ENCODE data around the gene SLC44A2.

Gene SLC44A2

GRCh38 chr19:10617409-10618121 lies 7.8 kb upstream of the SLC44A2 start:
- DNase-seq, result no peak

- DNase-seq, result no peak
These were observed 6.5 kb upstream of the SLC44A2 start for GRCh38 chr19:10618846-10619245.

- DNase-seq, result no peak
These were observed 4.6 kb upstream of the SLC44A2 start for GRCh38 chr19:10620786-10621185.

- DNase-seq, result no peak
These were observed 3.4 kb upstream of the SLC44A2 start for GRCh38 chr19:10621966-10622365.

DNA sequence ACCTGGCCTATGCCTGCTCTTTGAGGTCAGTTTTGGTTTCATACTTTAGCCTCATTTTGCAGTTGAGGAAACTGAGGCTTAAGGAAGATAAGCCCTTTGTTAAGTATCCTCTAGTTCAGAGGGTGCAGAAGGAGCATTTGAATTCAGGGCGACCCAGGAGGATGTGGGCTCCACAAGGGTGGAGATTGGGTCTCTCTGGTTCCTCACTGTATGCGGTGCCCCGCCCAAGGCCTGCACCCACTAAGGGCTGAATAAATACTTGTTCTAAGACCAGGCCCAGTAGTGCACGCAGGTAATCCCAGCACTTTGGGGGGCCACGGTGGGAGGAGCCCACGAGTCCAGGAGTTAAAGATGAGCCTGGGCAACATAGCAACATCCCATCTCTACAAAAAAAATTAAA lies 768 bp upstream of the SLC44A2 start:
- no peak for DNase-seq

- DNase-seq, result no peak
These were observed 397 bp downstream of the SLC44A2 start for GRCh38 chr19:10625762-10626138.

GRCh38 chr19:10631874-10632273 lies 6.5 kb downstream of the SLC44A2 start:
- no peak for DNase-seq

GRCh38 chr19:10634430-10634829 lies 9.1 kb downstream of the SLC44A2 start:
- no peak for DNase-seq

- DNase-seq, result no peak
These were observed 9.6 kb downstream of the SLC44A2 start for GRCh38 chr19:10634963-10635362.

DNA sequence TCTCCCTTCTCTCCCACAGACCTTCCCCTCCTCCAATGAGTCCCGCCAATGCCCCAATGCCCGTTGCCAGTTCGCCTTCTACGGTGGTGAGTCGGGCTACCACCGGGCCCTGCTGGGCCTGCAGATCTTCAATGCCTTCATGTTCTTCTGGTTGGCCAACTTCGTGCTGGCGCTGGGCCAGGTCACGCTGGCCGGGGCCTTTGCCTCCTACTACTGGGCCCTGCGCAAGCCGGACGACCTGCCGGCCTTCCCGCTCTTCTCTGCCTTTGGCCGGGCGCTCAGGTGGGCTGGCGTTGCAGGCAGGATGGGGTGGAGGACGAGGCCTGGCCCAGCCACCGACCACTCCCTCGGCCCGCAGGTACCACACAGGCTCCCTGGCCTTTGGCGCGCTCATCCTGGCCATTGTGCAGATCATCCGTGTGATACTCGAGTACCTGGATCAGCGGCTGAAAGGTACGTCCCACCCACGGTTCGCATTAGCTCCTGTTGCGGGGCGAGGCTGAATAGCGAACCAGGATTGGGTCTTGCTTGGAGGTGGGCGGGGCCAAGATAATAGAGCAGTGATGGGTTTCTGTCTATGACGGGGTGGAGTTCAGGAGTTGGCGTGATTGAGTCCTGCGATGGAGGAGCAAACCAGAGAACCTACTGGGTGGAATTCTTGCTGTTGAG lies 11.1 kb downstream of the SLC44A2 start:
- DNase-seq, result no peak

DNA sequence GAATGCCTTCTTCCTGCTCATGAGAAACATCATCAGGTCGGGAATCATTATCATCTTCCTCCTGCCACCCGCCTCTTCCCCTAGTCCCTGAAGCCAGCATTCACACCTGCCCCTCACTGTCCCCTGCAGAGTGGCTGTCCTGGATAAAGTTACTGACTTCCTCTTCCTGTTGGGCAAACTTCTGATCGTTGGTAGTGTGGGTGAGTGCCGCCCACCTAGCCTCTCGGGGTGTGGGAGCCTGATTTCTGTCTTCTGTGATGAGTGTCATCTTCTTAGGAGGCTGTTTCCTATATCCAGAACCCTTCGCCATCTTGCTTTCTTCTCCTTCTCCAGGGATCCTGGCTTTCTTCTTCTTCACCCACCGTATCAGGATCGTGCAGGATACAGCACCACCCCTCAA lies 12.5 kb downstream of the SLC44A2 start:
- DNase-seq, result no peak

GRCh38 chr19:10639836-10640235 lies 14.5 kb downstream of the SLC44A2 start:
- DNase-seq, result no peak

DNA sequence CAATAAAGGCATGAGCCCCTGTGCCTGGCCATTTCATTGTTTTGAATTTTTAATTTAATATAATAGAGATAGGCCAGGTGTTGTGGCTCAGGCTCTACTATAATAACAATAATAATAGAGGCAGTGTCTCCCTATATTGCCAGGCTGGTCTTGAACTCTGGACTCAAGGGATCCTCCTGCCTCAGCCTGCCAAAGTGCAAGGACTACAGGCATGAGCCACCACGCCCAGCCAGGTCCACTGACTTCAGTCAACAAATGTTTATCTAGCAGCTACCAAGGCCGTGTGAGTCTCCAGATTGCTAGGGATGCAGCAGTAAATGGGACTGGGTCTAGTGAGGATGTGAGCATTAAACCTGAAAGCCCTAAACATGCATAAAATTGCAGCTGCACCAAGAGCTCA lies 15.0 kb downstream of the SLC44A2 start:
- no peak for DNase-seq

- DNase-seq, result no peak
These were observed 15.9 kb downstream of the SLC44A2 start for GRCh38 chr19:10641248-10641647.

GRCh38 chr19:10642473-10643171 lies 17.3 kb downstream of the SLC44A2 start:
- DNase-seq, result no peak

GRCh38 chr19:10643172-10643967 lies 18.0 kb downstream of the SLC44A2 start:
- no peak for DNase-seq

DNA sequence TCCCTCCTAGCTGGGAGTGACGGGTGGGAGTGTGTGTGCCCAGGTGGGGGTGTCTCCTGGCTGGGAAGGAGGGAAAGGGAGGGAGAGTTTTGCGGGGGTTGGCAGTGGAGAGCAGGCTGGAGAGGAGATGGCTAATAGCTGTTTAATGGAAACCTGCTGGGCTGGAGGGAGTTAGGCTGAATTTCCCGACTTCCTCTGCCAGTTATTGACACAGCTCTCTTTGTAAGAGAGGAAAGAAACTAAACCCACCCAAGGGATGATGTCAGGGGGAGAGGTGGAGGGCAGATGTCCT lies 18.6 kb downstream of the SLC44A2 start:
- DNase-seq, result no peak

DNA sequence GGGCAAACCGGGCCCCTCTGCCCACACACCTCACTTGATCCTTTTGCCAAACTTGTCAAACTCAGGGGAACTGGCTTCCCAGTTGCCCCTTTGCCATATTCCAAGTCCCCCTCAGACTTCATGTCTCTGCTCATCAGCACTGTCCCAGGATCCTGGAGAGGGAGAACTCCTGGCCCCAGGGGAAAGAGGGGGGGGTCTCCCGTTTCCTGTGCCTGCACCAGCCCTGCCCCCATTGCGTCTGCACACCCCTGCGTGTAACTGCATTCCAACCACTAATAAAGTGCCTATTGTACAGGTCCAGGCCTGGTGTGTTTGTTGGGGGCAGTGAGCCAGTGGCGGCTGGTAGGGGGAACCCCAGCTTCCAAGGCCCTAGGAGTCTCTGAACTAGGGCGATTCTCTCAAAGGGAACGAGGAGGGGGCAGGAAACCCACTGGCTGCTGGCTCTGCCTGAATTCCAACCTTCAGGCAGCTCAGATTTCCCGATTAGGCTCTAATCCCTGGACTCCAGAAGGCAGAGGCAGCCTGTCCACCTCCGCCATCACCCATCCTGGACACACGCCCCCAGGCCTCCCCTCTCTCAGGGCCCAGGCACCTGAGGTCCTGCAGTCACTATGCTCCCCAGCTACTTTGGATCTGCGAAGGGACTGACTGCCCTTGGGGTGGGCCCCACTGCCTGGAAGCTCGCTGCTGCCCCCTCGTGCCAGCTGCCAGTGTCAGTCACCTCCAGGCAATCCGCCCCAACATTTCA lies 19.1 kb downstream of the SLC44A2 start:
- DNase-seq, result peak; percentile 52

DNA sequence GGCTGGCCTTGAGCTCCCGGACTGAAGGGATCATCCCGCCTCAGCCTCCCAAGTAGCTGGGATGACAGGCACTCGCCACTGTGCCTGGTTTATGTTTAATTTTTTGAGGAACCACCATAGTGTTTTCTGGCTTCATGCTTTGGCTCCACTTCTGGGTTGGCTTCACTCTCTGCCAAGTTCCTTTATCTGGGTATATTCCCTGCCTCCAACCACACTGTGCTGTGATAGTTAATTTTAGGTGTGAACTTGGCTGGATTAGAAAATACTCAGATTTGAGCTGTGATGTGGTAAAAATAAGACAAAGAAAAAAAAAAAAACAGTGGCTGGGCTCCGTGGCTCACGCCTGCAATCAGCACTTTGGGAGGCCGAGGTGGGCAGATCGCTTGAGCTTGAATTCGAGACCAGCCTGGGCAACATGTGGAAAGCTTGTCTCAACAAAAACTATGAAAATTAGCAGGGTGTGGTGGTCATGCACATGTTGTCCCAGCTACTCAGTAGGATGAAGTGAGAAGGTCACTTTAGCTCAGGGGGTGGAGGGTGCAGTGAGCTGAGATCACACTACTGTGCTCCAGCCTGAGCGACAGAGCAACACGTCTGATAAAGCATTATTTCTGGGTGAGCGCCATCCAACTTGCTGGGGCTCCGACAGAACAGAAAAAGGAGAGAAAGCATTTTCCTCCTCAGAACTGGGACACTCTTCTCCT lies 21.3 kb downstream of the SLC44A2 start:
- no peak for DNase-seq

- no peak for DNase-seq
These were observed 23.0 kb downstream of the SLC44A2 start for GRCh38 chr19:10648360-10648759.

- no peak for DNase-seq
These were observed 26.5 kb downstream of the SLC44A2 start for GRCh38 chr19:10651851-10652250.

DNA sequence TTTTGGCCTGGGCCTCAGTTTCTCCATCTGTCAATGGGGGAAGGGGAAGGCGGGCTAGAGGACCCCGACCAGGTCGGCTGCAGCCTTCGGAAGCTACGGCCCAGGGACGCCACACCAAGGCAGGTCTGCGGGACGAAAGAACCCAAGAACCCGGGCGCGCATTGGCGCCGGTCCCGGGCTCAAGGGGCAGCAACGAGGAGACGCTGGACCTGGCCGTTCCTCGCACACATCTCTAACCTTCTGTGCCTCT lies 28.1 kb downstream of the SLC44A2 start:
- DNase-seq, result no peak

Measured in NCI-H2171 treated with DMSO at 0.1 percent for 48 hours (cell line).